Measurements from ENCODE around the gene BORCS8. TPM values are rescaled to one million over a fixed set of nuclear protein-coding genes. Genes with fewer than 3 reads are reported as not detected.

BORCS8 gene
- total and polyA plus RNA-seq, 2 of the 4 experiments (the other 2 are of a cell fraction): 16.7 to 33.9 TPM

DNA sequence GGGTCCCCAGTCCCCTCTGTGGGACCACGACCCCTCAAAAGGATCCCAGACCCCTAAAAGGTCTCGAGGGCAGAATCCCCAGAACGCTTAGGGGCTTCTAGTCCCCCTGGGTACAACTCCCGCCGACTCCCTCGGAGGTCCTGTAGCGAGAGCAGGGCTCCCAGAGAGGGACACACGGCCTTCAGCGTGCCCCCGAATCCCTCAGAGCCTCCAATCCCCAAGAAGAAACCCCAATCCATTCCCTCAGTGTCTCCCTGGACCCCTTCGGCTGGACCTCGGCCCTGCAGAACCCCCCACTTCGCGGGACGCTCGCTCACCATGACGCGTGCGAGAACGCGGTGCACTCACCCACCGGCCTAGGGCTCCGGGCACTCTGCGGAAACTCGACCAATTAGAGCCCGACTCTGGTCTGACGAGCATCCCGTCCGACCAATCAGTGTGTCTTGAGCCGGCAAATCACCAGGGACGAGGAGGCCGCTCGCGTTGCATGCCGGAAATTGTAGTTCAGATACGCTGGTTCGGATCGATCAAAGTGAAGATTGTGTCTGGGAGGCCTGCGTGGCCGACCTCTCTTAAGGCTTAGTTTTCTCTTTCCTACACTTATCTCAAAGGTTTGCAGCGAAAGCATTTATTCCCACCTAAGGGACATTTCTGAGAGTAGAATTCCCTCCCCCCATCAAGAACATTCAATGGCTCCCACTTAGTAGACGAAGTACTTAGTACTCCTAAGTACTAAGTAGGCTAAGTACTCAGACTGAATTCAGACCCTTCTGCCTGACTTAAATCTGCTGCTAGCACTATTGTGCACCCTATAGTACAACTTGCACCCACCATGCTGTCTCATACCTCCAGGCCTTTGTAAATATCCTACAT is 53.6 kb downstream of the BORCS8 start, which contains the start of gene TMEM161A (continued):
- TF ChIP-seq RFX5 (IDR thresholded peaks at IDR 0.05; ENCODE audit: low read depth, low read length) (no peak), RAD21 (IDR thresholded peaks at IDR 0.05; ENCODE audit: low read length) (no peak), FOS (IDR thresholded peaks at IDR 0.05; ENCODE audit: low read depth, low read length) (peak; percentile 53; the same call in 1 of the 2 replicates)

DNA sequence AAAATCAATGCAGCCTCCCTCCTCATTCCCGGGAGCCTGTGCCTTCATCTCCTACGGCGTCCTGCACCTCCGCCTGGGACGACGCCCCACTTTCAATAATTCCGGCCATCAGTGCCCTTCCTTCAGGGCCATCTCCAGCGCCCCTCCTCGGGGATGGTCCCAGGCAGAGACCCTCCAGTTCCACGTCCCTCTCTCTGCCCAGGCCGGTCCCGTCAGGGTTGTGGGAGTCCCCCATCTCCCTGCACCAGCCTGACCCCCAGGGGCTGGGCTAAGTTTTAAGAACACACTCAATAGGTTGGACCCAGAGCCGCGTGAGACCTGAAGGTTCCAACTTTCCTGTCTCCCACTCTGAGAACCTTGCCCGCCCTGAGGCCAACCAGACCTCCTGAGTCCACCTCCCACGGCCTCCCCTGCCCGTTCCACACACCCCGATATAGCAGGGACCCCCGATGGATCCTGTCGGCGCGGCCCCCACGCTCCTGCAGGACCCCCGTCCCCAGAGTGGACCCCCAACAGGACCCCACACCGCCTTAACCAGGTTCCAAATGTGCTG is 54.3 kb downstream of the BORCS8 start:
- ATAC-seq (ENCODE audit: low read depth) (peak; percentile 18; the same call in 1 of the 2 replicates), DNase-seq (no peak)
- Histone ChIP-seq H2AFZ (replicated peaks; ENCODE audit: low read length, poor library complexity) (peak overlapping the region; percentile 94), H3K9ac (ENCODE audit: low read depth, low read length) (peak overlapping the region; percentile 91), H3K27me3 (ENCODE audit: control insufficient read depth, insufficient read depth, low read length) (no peaks in the 10 kb centered on the region), H3K27ac (ENCODE audit: insufficient read depth, low read length) (peak overlapping the region; percentile 78), H3K9me1 (ENCODE audit: insufficient read depth, low read length) (no peaks in the 10 kb centered on the region), H2BK120ac (ENCODE audit: low read depth, low read length) (no peak overlapping the region), H3K4me3 (ENCODE audit: insufficient read depth, low read depth, low read length) (peak overlapping the region; percentile 94), H2AK9ac (replicated peaks; ENCODE audit: low read depth, low read length, poor library complexity) (peak overlapping the region; percentile 67), H3K4me1 (ENCODE audit: control insufficient read depth, insufficient read depth, low read length) (peaks cover 6% of the 10 kb centered on the region; the same call in 1 of the 2 replicates), H3K14ac (replicated peaks; ENCODE audit: low read depth, low read length) (peak overlapping the region; percentile 78), H3K36me3 (ENCODE audit: control insufficient read depth, insufficient read depth, low read length) (no peaks in the 10 kb centered on the region), H2BK15ac (ENCODE audit: low read depth, low read length) (no peak overlapping the region), H3K23ac (ENCODE audit: low read depth, low read length) (peak overlapping the region; percentile 62), H2AK5ac (ENCODE audit: low read depth, low read length) (no peak overlapping the region), H4K91ac (ENCODE audit: insufficient read depth, low read depth, low read length) (0 out of 2 replicates have a peak overlapping the region, but pooled peaks have one; percentile 74), H3K4ac (ENCODE audit: low read depth, low read length) (peak overlapping the region; percentile 86), H4K20me1 (ENCODE audit: insufficient read depth, low read length) (peaks cover 4% of the 10 kb centered on the region; the same call in 1 of the 2 replicates), H4K5ac (ENCODE audit: low read depth, low read length) (peak overlapping the region; percentile 87), H3K9me3 (ENCODE audit: control insufficient read depth, insufficient read depth, low read length) (0 out of 2 replicates have a peak, but pooled peaks cover 4% of the 10 kb centered on the region), H2BK5ac (ENCODE audit: low read depth, low read length, poor library complexity, severe bottlenecking) (no peak overlapping the region), H3K79me1 (ENCODE audit: low read depth in 1 of 2, low read length in 2 of 2) (peaks cover 8 to 20% of the 10 kb centered on the region in 2 experiments; a peak in 3 of 4 replicates), H3K4me2 (ENCODE audit: low read depth, low read length) (peak overlapping the region; percentile 84), H2BK20ac (ENCODE audit: low read depth, low read length) (no peak overlapping the region), H4K8ac (ENCODE audit: low read depth in 2 of 2, low read length in 2 of 2) (peak overlapping the region; percentile 23 to 98; a peak in 2 of 4 replicates), H3K18ac (ENCODE audit: low read depth, low read length) (no peak overlapping the region; the same call in 1 of the 2 replicates), H3K56ac (ENCODE audit: extremely low read depth, insufficient read depth, low read length) (peak overlapping the region; percentile 34; the same call in 1 of the 2 replicates)
- 11% methylated on average over 7 of the region's 25 CpGs; no CpG with 5 or more reads in 1 of the 2 experiments for WGBS, 2 experiments (ENCODE audit: extremely low coverage in 2 of 2, insufficient read length in 1 of 2)
- dilution Hi-C loops (cut with HindIII; ENCODE audit: low sequenced_read_pairs, unreplicated experiment) (no loop called here), in situ Hi-C loops (cut with MboI; ENCODE audit: low sequenced_read_pairs) (no loop called here), intact Hi-C loops (cut with micrococcal nuclease) (loop anchor here (2.0 kb wide), 1 partner anchor 75 kb away; the partner anchor contains the start of gene SLC25A42)
- no TSS peak for BruUV-seq (replicated peaks)
- CTCF ChIA-PET: no interaction called here
- POLR2A ChIA-PET (ENCODE audit: unreplicated experiment): no interaction called here
- TF ChIP-seq FOS (IDR thresholded peaks at IDR 0.05; ENCODE audit: low read depth, low read length): no peak
- no peak for TF ChIP-seq POLR2A (IDR thresholded peaks at IDR 0.05; ENCODE audit: low read depth, low read length)
- TF ChIP-seq SMC3 (IDR thresholded peaks at IDR 0.05; ENCODE audit: low read depth, low read length): no peak
- TF ChIP-seq NFE2L2 (IDR thresholded peaks at IDR 0.05; ENCODE audit: low read depth, low read length): no peak
- TF ChIP-seq CHD1 (IDR thresholded peaks at IDR 0.05; ENCODE audit: low read depth, low read length): no peak
- no peak for TF ChIP-seq CEBPB (IDR thresholded peaks at IDR 0.05; ENCODE audit: low read depth, low read length)
- no peak for TF ChIP-seq MAFK (IDR thresholded peaks at IDR 0.05; ENCODE audit: low read depth, low read length)
- TF ChIP-seq RAD21 (IDR thresholded peaks at IDR 0.05; ENCODE audit: low read length): no peak
- TF ChIP-seq MXI1 (IDR thresholded peaks at IDR 0.05; ENCODE audit: borderline replicate concordance, low read depth, low read length): no peak; the same call in 1 of the 2 replicates
- no peak for TF ChIP-seq MAZ (IDR thresholded peaks at IDR 0.05; ENCODE audit: borderline replicate concordance, low read depth, low read length)
- TF ChIP-seq, protein P1, sequence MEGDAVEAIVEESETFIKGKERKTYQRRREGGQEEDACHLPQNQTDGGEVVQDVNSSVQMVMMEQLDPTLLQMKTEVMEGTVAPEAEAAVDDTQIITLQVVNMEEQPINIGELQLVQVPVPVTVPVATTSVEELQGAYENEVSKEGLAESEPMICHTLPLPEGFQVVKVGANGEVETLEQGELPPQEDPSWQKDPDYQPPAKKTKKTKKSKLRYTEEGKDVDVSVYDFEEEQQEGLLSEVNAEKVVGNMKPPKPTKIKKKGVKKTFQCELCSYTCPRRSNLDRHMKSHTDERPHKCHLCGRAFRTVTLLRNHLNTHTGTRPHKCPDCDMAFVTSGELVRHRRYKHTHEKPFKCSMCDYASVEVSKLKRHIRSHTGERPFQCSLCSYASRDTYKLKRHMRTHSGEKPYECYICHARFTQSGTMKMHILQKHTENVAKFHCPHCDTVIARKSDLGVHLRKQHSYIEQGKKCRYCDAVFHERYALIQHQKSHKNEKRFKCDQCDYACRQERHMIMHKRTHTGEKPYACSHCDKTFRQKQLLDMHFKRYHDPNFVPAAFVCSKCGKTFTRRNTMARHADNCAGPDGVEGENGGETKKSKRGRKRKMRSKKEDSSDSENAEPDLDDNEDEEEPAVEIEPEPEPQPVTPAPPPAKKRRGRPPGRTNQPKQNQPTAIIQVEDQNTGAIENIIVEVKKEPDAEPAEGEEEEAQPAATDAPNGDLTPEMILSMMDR (conservative IDR thresholded peaks at IDR 0.05; ENCODE audit: low read depth, low read length): no peak
- no peak for TF ChIP-seq RFX5 (IDR thresholded peaks at IDR 0.05; ENCODE audit: low read depth, low read length)
- no peak for TF ChIP-seq BHLHE40 (IDR thresholded peaks at IDR 0.05; ENCODE audit: low read depth, low read length)

Data from IMR-90 (cell line).